H1 (cell line): ENCODE data around the gene PIF1. TPM values are rescaled to one million over a fixed set of nuclear protein-coding genes. Genes with fewer than 3 reads are reported as not detected.

Experiments
- CHD2 ChIP-seq: IDR thresholded peaks from 2 replicates; pipeline ENCODE4 v1.6.1; 2012; ENCODE audit warnings: low read length, improper control_type of control experiment
- GABPA ChIP-seq: IDR thresholded peaks from 2 replicates; pipeline ENCODE4 v1.6.1; 2011; ENCODE audit warnings: mild to moderate bottlenecking, low read length, moderate library complexity, borderline replicate concordance; ENCODE audit not compliant: insufficient read depth
- PHF8 ChIP-seq: fragments of 200-600 bp; sonication (generic); conservative IDR thresholded peaks from 2 replicates; pipeline ENCODE4 v1.7.1; 2012; ENCODE audit warnings: low read depth, mild to moderate bottlenecking, inconsistent platforms, low read length, moderate library complexity
- TAF7 ChIP-seq: optimal IDR thresholded peaks from 2 replicates; pipeline ENCODE3; 2011; ENCODE audit warnings: low read depth, mild to moderate bottlenecking, inconsistent platforms, low read length, moderate library complexity, borderline replicate concordance
- polyA plus RNA-seq, 7 experiments: library from polyadenylated mRNA; depleted of rRNA in 3 of 7; stranded (reverse) in 5 of 7; unstranded in 2 of 7; fragments of >200 nt in 5 of 7; fragments of 200-250 nt in 2 of 7; gene quantifications; 1 replicate in 5 of 7; 2 replicates in 1 of 7; 4 replicates in 1 of 7; pipeline versions ENCODE4 v1.2.1 to v1.2.3, GENCODE V29; 2011 to 2013; ENCODE audit warnings: missing spikeins in 2 of 7, mixed read lengths in 2 of 7
- total RNA-seq: library from RNA; stranded (reverse); fragmentation: NEBNext Ultra II Directional; extraction: Animal tissue kit (Norgen Biotek cat#: 25700); gene quantifications from 2 replicates; pipeline ENCODE4 v1.2.1, GENCODE V29; 2021

The PIF1 gene
- total and polyA plus RNA-seq, 2 of the 8 experiments (the other 6 are each of a cell fraction or from before 2014, with no cell fraction given) = 73.3 to 138 TPM

DNA sequence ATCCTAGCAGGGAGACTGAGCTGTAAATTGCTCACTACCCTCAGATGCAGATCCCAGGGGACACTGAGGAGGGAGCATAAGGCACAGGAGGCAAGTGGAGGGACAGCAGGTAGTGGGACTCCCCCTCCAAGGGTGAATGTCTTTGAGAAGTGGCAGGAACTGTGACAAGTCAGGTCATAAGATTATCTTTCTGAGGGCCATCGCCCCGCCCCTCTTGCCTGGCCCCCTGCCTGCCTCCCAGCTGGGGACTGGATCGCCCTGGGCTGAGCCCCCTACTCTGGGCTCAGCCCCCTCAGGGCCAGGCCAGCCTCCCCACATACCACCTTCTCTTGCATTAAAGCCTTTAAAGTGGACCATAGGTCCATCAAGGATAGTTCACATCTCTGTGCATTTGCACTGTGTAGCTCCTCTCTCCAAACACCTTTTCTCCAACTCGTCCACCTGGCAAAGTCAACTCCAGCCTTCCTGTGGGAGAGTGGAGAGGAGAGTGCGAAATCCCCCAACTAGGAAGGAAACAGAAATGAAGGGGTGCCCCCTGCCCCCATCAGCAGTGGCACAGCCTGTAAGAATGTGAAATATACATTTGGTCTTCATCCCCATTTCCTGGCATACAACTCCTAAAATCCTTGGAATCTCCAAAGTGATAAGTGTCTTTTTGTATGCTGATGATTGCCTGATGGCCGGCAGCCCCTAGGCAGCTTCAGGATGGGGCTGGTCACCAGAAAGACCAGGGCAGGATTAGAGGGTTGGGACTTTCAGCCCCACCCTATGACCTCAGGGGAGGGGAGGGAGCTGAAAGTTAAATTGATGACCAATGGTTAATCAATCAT, 14.7 kb downstream of the PIF1 start (continued):
- TF ChIP-seq TAF7 (no peak), CHD2 (no peak), PHF8 (no peak), GABPA (no peak)
